Vagina (tissue), 2 donors: Measurements from ENCODE around the gene PPIA.

Experiments used
- POLR2A ChIP-seq, 2 donors: fragments of 450-650 bp; IDR thresholded peaks; one replicate each; pipeline ENCODE4 v1.6.1; 2017; ENCODE audit warnings: antibody characterized with exemption in 2 of 2, mild to moderate bottlenecking in 2 of 2, moderate library complexity in 2 of 2
- TF ChIP-seq, protein P1 (sequence below), 3 experiments: fragments of 450-650 bp in 2 of 3; fragments of 200-600 bp in 1 of 3; sonication (generic) in 1 of 3; IDR thresholded peaks; one replicate each; pipeline ENCODE4 v1.5.1; 2017 to 2019; ENCODE audit warnings: antibody characterized with exemption in 3 of 3, mild to moderate bottlenecking in 2 of 3, moderate library complexity in 2 of 3

DNA sequence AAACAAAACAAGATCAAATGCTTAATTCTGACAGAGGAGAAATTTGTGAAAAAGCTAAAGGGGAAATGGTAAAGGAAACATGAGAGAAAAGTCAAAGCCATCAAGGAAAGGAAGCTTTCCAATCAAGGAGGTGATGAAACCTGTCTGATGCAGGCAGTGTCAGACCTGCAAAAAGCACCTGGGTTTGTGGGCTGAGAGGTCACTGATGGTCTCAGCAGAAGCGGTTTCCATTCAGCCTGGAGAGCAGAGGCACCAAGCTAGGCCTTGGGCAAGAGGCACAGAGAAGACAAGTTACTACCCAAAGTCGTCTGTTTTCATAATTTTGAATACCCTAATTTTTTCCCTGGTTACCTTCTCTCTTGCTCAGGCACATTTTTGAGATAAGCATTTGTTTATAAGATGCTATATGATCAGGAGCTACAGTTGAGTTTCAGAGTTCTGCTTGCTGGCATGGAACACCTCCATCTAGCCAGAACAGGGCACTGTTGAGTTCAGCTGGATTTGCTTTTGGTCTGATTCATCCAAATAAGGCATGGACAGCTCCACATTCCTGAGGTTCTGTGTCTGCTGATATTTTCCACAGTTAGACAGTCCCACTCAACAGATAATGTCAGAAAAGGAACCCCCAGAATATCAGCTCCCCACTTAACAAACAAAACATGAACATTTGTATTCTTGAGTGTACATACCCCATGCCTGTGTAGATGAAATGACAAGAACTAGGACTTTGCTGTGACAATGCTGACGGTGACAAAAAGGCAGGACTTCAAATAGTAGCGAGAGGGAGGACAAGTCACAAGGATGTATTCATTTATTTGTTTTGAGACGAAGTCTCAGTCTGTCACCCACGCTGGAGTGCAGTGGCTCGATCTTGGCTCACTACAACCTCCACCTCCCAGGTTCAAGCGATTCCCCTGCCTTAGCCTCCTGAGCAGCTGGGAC is 4.9 kb upstream of the PPIA start:
- TF ChIP-seq POLR2A (IDR thresholded peaks at IDR 0.05), result no peak
- TF ChIP-seq, protein P1, sequence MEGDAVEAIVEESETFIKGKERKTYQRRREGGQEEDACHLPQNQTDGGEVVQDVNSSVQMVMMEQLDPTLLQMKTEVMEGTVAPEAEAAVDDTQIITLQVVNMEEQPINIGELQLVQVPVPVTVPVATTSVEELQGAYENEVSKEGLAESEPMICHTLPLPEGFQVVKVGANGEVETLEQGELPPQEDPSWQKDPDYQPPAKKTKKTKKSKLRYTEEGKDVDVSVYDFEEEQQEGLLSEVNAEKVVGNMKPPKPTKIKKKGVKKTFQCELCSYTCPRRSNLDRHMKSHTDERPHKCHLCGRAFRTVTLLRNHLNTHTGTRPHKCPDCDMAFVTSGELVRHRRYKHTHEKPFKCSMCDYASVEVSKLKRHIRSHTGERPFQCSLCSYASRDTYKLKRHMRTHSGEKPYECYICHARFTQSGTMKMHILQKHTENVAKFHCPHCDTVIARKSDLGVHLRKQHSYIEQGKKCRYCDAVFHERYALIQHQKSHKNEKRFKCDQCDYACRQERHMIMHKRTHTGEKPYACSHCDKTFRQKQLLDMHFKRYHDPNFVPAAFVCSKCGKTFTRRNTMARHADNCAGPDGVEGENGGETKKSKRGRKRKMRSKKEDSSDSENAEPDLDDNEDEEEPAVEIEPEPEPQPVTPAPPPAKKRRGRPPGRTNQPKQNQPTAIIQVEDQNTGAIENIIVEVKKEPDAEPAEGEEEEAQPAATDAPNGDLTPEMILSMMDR (IDR thresholded peaks at IDR 0.05), result no peak
